HG03159 (cell line): ENCODE data around the gene SPDYE1.

Source experiments
- ATAC-seq: cut with Tn5 transposase; IDR thresholded peaks from one replicate; pipeline ENCODE4 v1.9.1; 2021; ENCODE audit warnings: mild to moderate bottlenecking, moderate library complexity; ENCODE audit not compliant: unreplicated experiment

Gene SPDYE1

DNA sequence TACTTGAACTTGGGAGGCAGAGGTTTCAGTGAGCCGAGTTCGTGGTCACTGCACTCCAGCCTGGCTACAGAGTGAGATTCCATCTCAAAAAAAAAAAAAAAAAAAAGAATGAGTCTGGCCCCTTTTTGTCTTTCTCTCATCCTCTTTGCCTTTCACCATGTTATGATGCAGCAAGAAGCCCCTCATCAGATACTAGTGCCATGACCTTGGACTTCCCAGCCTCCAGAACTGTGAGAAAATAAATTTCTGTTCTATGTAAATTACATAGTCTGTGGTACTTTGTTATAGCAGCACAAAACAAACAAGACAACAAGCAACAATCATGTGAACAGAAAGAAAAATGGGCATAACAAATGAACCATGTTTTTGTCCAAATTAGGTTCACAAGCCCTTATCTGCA, 44.5 kb downstream of the SPDYE1 start:
- no peak for ATAC-seq

DNA sequence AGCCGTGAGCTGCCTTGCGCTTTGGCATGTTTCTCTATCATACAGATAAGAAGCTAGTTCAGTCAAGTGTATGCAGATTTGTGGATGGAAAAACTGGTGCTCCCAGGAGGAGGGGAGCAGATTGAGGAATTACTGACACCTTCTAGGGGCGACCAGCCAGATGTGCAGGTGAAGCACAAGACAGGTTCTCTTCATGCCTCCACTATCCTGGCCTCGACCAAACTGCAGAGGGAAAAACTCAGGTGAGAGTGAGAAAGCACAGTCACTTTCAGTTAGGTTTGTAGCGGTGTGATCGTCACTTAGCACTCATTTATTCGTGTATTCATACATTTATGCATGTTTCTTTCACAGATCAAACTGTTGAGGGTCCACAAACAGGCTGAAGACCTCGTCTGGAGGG, 46.2 kb downstream of the SPDYE1 start:
- ATAC-seq = no peak

DNA sequence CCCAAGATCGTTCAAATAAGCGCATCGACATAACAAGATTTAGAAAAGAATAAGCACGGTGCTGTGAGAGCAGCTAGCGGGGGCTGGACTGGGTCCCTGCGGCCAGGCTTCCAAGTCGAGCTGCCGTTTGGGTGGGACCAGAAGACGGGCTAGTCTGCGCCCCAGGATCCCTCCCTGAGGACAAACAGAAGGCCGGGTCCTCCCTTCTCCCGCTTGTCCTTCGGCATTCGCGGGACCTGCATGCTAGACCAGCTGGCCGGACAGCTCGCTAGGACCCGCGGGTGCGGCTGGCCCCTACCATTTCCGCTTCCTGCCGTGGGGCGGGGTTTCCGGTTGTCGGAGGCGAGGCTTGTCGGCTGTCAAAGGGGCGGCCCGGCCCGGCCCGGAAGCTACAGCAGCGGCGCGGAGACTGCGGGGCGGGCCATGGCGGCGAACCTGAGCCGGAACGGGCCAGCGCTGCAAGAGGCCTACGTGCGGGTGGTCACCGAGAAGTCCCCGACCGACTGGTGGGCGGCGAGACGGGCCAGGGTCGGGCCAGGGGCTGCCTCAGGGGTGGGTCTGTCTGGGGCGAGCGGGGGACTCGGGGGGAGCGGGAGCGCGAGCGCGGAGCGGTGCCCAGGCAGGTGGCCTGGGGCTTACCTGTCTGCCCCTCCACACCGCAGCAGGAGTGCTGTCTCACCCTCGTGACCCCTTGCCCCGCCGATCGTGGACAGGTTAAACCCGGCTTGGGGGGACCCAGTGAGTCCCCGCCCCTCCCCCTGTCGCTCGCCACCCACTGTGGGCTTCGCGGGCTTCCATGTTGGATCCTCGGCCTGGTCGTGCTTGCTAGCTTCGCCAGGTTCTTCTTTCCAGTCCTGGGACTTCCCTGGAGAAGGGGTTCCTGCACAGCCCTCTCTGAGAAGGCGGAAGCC, 46.9 kb downstream of the SPDYE1 start, which contains the start of gene DBNL:
Gene DBNL (plus strand): TSS at position 388 of the 911 bp plus-strand sequence. CDS start 36 bp downstream, at position 424.
- peak; percentile 64 for ATAC-seq

DNA sequence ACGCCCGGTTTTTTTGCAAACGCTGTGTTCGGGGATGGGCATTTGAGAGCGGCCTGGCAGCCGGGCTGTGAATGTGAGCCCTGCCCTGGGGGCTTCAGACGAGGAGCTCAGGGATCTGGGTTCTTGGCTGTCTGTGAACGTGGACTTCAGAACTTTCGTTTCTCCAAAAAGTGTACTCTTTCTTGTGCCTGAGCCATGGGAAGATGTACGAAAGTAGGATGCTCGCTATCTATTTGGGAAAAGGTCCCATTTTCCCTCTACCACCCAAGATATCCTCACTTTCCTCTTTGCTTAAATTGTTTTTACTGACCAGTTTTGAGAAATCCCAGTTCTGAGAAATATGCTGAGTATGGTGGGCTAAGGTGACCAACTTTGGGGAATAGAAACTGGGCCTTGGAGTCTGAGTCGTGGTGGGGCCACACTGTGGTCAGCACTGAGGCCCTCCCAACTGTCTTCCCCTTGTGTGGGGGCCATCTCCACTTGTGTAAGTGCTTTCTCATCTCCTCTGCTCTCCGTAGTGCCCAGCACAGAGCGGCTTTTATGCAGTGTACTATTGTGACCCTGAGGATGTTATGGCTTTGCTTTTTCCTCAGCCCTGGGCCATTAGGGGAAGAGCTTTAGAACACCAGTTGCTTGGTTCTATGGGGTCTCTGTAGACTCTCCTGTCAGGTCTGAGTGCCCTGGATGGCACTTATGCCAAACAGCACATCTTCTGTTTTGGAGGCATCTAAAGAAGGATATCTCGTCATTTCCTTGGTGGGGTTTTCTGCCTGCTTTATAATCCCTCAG, 47.7 kb downstream of the SPDYE1 start:
- no peak for ATAC-seq

DNA sequence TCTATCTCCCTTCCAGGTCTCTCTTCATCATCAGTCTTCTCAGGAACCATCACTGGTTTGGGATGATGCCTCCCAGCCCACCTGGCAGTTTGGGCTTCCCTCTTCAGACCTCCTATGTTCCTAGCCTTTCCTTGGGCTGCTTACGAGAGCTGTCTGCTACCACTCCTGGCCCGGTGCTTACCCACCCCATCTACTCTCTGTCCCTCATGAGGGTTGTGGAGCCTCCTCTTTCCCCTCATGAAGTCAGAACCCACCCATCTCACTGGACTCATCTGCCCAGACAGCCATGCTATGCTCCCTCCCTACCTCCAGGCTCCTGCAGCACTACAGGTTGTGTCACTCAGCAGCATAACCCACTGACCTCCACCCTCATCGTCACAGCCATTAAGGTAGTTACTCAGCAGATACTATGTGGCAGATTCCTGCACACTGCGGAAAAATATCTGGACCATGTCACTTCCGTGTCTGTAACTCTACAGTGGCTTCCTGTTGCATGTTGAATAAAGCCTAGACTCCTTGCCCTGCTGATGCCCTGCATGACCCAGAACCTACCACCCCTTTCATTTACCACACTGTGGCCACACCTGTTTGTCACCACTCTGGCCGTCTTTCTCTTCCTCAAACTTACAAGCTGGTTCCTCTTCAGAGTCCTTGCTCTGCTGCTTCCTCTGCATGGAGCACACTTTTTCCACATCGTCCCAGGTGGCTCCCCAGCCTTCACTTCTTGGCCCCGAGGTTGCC, 48.8 kb downstream of the SPDYE1 start:
- peak; percentile 62 for ATAC-seq

DNA sequence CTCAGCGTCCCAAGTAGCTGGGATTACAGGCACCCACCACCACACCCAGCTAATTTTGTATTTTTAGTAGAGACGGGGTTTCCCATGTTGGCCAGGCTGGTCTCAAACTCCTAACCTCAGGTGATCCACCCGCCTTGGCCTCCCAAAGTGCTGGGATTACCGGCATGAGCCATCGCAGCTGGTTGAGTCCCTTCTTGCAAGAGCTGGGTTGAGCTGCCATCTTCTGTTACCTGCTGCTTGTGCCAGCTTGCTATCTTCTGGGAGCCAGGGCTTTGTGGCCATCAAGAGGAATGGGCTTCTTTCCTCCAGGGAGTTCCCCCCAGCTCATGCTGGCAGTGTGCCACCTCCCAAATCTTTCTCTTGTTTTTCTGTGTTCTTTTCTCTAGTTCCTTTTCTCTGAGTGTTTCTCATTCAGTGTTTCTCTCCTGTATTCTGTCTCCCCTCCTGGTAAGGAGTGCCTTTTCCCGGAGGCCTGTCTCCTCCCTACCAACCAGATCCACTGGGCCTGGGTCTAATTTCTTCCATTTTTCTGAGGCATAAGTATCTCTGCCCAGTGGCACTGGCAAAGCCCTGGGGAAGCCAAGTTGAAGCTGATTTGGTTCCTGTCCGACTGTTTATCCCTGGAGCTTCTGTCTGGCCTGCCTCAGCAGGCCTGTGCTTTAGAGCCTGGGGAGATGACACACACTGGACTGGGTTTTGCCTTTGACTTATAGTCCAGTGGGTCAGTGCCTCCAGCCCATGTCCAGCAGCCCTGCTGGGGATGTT, 50.5 kb downstream of the SPDYE1 start:
- no peak for ATAC-seq

DNA sequence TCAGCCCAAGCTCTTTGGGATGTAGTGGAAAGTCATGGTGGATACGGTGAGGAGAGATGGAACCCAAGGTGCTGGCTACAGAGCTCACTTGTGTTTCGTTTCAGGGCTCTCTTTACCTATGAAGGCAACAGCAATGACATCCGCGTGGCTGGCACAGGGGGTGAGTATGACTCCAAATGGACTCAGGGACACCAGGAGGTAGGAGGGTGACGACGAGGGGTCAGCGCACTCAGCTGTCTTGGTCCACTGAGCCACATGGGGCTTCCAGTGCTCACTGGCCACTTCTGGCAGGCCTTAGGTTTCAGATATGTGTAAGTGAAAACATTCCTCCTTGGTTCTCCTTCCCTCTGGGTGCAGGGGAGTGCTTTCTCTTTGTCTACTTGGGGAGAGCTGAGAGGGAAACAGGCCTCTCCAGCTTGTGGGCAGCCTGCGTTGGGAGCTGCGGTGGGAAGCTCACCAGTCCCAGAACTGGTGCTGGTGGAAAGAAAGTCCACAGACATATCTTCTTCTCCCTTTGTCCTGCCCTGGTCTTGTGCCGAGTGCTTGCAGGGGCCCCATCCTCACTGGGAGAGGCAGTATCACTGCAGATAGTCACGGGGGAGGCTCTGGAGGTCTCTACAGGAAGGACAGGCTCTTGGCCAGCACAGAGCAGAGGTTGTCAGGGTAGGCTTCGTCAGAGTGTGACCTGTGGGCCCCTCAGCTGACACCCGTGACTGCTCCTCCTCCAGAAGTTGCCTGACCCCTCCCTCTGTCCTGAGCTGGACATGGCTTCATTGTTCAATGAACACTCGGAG, 52.6 kb downstream of the SPDYE1 start:
- ATAC-seq = no peak

DNA sequence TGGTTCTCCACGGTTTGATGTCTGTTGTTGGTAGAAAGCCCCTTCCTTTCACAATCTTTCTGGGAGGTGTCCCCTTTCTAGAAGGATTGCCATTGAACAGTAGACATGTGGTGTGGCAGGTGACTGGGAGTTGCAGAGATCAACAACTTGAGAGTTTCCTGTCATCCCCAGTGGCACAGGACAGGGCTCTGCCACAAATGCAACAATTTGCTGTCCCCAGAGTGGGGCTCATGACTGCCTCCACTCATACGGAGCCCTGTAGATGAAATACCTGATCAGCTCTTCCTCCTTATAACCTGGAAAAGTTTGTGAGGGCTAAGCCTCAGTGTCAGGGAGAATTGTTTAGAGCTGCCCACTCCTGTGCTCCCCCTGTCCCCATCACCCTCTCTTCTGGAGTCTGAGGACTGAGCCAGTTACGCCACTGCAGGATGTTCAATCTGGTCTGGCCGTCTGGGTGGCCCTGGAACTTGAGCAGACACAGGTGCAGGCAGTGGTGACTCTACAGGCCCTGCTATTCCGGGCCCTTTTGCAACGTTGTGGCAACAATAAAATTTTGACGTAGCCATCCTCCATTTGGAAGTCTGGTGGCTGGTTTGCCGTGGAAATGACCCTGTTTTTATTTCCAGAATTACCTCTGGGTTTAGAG, 53.3 kb downstream of the SPDYE1 start:
- no peak for ATAC-seq

DNA sequence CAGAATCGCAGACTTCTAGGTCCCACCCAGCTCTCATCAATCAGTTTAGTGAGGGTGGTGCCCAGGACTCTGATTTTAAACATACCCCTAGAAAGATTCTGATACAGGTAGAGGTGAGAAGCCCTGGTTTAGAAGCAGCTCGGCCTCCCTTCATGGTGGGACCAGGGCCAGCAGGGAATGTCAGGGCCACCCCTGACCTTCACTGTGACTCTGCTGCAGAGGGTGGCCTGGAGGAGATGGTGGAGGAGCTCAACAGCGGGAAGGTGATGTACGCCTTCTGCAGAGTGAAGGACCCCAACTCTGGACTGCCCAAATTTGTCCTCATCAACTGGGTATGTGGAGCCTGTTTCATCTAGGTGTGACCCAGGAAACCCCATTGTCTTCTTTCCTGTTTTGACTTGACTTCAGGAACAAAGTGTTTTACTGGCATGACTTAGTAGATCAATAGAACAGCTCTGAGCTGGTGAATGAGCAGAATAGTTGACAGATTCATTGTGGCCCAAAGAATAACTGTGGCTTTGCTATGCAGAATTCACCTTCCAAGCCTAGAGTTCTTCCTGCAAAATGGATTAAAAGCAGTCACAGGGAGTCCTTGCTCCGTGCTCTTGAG, 54.0 kb downstream of the SPDYE1 start:
- no peak for ATAC-seq

DNA sequence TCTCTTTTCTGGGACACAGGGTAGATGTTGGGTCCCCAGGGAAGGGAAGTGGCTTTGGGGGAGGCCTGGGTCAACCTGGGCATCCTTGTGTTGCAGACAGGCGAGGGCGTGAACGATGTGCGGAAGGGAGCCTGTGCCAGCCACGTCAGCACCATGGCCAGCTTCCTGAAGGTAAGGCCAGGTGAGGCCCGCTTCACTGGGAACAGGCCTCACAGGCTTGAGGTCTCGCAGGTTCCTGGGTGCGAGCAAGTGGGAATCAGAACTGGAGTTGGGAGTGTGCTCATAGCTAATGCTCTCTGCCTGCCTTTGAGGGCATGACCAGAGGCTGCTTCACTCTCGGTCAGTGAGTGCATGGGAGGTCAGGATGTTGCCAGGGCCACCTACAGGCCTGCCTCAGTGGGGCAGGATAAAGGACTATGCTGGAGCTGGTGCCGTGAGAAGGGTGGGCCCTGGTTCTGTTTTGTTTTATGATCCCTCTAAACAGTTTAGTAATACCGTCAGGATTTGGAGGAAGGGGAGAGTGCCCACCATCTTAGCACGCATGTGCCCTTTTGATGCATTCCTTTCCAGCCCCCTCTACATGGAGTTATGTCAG, 55.2 kb downstream of the SPDYE1 start:
- ATAC-seq = no peak

DNA sequence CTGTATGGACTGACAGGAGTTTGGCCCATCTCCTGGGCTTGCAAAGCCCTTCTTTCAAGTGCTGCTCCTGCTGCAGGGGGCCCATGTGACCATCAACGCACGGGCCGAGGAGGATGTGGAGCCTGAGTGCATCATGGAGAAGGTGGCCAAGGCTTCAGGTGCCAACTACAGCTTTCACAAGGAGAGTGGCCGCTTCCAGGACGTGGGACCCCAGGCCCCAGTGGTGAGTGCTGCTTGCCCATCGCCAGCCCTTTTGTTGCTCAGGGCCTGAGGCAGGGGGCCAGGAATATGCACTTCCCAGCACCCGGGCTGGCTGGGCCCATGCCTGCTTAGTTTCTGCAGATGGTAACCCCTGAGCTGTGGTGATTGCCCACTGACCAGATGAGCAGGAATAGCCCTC, 59.0 kb downstream of the SPDYE1 start:
- no peak for ATAC-seq

DNA sequence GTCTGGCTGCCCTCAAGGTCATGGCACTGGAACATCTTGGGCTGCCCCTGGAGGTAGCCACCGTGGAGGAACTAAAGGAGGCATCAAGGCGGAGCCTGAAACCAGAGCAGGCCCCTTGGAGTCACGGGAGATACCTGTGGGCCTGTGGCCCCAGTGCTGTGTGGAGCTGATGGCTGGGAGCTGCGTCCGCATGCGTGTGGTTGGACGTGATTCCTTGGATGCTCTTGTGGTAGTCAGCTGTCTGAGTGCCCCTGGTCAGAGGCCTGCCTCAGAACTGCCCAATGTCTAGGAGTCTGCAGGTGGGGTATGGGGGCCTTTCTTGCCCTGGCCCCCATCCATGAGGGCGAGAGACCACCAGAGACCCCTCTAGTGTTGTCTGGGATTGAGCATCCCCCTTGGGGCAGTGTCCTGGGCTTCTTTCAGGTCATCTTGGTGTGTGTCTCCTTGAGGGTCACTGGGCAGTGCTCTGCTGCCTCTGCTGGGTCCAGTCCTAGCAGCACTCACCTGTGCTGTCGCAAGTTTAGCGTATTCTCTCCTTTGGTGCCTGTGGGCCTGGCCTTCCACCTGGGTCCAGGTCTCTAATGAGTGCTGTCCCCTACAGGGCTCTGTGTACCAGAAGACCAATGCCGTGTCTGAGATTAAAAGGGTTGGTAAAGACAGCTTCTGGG, 59.6 kb downstream of the SPDYE1 start:
- ATAC-seq = no peak

DNA sequence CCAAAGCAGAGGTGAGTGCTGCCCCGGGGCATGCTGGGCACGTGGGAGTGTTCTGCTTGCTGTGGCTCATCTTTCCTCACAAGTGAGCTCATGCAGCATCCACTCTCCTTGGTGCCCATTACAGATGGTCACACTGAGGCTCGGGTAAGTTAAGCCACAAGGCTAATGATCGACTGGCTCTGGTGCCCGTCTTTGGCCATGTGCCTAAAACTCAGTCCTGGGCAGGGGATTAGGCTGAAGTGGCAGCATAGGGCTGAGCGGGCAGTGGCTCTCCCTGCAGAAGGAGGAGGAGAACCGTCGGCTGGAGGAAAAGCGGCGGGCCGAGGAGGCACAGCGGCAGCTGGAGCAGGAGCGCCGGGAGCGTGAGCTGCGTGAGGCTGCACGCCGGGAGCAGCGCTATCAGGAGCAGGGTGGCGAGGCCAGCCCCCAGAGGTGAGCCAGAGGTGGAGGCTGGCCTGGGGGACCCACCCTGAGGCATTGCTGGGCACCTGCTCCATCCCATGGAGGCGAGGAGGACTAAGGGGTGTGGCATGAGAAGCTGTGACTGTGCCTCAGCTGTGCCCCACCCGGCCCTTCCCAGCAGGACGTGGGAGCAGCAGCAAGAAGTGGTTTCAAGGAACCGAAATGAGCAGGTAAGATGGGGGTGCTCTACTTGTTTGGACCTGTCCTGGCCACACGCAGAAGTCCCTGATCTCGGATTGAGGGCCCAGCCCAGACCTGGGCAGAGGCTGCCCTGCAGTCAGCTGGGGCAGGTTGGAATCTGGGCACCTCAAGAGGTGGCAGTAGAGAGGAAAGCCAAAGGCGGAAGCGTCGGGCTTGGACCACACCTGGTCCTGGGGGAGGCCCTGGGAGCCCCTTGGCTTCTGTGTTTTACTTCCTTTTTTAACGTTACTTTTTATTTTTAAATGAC, 60.4 kb downstream of the SPDYE1 start:
- ATAC-seq = no peak

DNA sequence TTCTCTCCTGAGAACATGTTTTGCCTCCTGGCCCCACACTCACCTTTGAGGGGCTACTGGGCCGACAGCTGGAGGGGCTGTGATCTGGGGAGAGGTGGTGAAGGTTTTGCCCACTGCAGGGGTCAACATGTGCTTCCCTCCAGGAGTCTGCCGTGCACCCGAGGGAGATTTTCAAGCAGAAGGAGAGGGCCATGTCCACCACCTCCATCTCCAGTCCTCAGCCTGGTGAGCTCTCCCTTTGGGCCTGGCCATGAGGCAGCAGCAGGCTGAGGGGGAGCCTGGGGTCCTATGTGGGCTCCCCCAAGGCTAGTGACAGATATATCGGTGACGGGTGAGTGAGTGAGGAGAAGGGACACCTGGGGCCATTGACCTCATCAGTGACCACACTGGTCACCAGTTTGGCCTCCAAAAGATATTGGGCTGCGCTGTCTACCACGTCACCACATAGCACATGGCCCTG, 61.1 kb downstream of the SPDYE1 start:
- ATAC-seq = no peak

DNA sequence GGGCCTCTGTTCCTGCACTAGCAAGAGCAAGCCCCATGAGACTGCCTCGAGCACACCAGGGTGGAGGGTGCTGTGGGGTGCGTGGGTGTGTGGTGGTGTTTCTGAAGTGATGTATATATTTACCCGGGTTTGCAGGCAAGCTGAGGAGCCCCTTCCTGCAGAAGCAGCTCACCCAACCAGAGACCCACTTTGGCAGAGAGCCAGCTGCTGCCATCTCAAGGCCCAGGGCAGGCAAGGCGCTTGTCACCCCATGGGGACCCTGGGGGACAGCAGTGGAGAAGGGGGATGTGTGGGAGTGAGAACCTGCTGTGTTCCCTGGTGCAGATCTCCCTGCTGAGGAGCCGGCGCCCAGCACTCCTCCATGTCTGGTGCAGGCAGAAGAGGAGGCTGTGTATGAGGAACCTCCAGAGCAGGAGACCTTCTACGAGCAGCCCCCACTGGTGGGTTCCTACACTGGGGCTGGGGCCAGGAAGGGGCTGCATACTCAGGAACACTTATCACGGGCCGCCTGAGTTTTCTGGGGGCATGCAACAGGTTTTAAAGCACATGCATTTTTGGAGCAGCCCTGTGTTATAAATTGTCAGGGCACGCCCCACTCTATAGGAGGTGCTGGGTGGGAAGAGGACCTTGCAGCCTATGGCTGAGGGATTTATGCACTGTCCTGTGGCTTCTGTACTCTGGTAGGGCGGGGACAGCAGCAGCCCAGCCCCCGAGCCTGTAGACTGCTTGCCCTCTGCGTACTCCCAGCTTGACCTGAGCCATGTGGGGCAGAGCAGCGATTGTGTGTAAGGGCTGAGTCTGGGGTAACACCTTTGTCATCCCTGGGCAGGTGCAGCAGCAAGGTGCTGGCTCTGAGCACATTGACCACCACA, 61.8 kb downstream of the SPDYE1 start:
- ATAC-seq = no peak
